22Rv1 (cell line): ENCODE data around the gene RHOC.

Experiments
- CTCF ChIP-seq: fragments of 450-650 bp; IDR thresholded peaks from 2 replicates; pipeline ENCODE4 v1.5.1; 2017; ENCODE audit warnings: mild to moderate bottlenecking
- ZFX ChIP-seq: fragments of 450-650 bp; IDR thresholded peaks from 2 replicates; pipeline ENCODE4 v1.6.1; 2017; ENCODE audit warnings: antibody characterized with exemption, borderline replicate concordance

DNA sequence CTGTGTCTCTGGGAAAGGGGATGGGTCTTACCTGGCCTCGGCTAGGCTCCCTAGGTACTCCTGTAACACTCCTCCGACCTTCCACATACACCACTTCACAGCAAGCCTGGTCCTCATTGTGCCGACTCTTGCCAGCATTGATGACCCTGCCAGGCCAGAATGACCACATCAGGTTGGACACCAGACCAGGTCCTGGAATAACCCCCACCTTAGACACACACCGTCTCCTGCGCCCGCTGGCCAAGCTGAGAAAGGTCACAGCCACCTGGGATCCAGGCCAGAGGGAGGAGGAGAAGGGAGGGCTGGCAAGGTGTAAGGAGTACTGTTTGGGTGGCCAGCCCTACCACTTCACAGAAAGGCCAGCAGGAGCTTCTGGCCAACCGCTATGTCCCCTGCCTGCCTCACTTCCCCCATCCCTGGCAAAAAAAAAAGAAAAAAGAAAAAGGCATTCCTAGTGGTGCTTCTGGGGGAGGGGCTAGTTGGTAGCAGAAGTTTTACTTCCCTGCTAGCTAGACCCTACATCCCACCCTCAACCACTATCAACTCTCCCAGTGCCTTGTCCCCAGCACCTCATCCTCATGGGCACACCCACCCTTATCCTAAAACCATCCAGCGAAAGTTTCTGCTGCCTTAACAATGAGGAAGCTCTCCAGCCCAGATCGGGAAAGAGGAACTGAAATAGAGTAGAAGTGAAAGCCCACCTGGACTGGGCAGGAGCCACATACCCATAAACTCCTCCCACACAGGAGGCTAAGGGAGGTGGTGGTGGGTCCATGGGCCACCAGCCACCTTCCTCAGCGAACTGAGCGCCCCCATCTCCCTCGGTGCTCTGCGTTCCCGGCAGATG, 6.8 kb upstream of the RHOC start:
- TF ChIP-seq CTCF (no peak), ZFX (no peak)
